Myocyte (in vitro differentiated cells): Measurements from ENCODE around the gene P2RY13. TPM values are rescaled to one million over a fixed set of nuclear protein-coding genes. Genes with fewer than 3 reads are reported as not detected.

ENCODE experiments used
- DNase-seq: peaks from one replicate; pipeline ENCODE4 v3.0.0-alpha.2; 2012; ENCODE audit warnings: low read depth
- total RNA-seq: library from RNA; depleted of rRNA; stranded (reverse); fragments of >200 nt; gene quantifications from 2 replicates; pipeline ENCODE4 v1.2.3, GENCODE V29; 2014

The P2RY13 gene
- total RNA-seq, 1 donor from 2014 or later = not detected

- no peak for DNase-seq
These were observed 7.8 kb downstream of the P2RY13 start for GRCh38 chr3:151321526-151321925.

- DNase-seq = no peak
These were observed 9.2 kb downstream of the P2RY13 start for GRCh38 chr3:151320131-151320530.

DNA sequence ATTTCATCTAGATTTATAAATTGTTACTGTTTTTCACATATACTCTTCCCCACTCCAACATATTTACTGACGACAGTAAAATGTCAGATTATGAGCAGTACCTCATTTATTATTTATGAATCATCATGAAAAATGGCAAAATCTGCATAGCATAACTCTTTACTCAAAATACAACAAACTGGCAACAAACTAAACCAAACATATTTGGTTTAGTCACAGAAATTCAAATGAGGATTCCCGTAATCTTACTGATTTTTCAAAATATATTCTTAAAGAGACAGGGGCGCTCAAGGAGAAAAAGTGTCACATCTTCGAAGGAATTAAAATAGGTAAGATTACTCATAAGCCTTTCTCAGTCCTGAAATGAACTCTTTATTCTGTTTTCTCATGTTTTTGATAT lies 9.7 kb downstream of the P2RY13 start:
- DNase-seq = no peak

- DNase-seq = no peak
These were observed 10.4 kb downstream of the P2RY13 start for GRCh38 chr3:151318991-151319390.

- no peak for DNase-seq
These were observed 11.0 kb downstream of the P2RY13 start for GRCh38 chr3:151318313-151318712.

DNA sequence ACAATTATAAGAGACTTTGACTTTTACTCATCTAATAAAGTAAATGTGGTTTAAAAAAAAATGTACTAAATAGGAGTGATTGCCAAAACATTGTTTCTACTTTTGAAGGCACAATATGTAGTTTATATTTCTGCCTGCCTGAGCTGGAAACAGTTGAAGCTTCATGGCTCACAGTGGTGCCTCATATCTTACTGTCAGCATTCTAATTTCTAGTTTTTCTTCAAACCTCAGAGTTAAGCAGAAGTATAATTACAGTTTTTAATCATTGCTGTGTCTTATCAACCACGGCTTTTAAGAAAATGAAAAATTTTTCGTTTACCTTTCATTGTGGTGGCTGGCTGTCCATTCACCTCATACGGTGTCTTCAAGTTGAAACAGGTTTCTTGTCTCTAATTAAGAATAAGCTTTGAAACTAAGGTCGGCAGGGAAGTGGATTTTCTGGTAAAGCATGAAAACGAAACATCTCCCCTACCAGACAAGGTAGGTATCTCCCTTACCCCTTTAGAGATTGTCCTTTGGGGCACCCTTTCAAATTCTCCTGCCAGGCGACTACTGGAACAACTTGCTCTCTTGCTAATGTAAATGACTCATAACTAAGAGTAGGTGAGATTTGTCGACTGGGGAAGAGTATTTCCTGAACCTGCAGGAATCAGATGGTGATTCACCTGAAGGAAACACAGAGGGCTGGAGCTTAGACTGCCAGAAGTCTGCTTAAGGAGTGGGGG lies 12.9 kb downstream of the P2RY13 start, which contains the start of gene GPR87:
GPR87 (minus strand) TSS at position 554 of the 725 bp plus-strand sequence. CDS start 16,720 bp downstream, outside the sequence.
- DNase-seq = no peak

- DNase-seq = no peak
These were observed 13.5 kb downstream of the P2RY13 start for GRCh38 chr3:151315846-151316245.

DNA sequence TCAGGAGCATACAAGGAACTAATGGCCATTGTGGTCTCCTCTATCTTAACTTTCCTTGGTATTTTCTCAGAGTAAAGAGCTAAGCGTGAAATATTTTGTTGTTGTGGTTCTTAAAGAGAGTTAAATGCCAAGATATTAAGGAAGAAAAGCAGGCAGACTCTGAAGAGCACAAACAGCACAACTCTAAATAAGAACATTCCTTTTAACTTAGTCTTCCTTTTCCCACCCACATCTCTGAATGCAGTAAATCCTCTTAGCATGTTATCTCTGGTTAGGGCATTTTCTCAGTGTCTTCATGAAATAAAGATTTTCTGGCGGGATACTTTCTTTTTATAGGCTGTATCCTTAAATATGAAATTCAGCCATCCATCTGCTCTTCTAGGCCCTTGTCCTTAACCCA lies 14.2 kb downstream of the P2RY13 start:
- no peak for DNase-seq

DNA sequence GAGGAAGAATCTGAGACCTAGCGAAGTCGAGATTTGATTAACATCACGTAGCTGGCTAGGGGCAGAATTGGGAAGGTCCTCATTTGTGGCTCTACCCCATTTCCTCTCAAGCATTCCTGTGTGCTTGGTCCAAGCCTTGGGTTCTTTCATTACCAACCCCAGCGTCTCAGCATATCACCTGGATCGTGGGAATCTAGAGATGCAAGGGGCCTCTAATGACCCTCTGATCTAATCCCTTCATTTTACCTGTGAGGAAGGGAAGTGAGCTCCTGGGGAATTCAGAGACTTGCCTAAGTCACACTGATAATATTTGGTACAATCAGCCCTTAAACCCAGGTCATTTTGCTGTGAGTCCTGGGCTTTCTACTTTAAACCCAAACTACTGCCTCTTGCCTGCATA lies 14.8 kb downstream of the P2RY13 start:
- no peak for DNase-seq

GRCh38 chr3:151314137-151314536 lies 15.2 kb downstream of the P2RY13 start:
- DNase-seq = no peak

DNA sequence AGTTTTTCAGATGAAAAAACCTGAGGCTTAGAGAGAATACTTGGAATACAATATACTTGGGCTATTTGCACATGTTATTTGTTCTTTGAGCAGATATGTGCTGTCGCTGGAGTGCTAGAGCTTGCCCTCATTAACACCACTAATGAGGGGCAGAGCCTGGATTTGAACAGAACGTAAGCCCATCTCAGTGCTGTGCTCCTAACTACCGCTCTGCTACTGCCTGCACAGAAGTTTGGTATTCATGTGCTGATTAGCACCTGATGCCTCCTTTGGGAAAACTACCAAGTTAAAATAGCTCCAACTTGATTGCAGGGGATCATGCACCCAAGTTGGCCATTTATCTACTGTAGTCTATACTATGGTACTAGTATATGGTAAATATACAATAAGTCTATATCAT lies 16.4 kb downstream of the P2RY13 start:
- no peak for DNase-seq

DNA sequence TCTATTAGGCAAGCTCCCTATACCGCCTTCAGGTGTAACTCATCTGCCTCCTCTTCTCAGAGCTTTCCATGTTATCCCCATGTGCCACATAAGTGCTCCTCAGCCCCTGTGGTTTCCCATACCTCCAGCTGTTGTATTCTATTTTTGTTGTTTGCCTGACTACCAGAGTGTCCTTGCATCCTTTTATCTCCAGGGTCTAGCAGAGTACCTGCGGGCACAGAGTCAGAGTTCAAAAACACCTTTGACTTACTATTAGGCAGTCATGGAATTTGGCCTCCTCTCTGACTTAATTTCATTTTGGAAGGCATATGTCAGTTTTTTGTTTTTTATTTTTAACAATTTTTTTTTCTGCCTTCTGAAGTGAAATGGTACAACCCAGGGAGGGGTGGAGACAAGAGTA lies 19.8 kb downstream of the P2RY13 start:
- DNase-seq = no peak

- DNase-seq = no peak
These were observed 21.5 kb downstream of the P2RY13 start for GRCh38 chr3:151307583-151308488.

DNA sequence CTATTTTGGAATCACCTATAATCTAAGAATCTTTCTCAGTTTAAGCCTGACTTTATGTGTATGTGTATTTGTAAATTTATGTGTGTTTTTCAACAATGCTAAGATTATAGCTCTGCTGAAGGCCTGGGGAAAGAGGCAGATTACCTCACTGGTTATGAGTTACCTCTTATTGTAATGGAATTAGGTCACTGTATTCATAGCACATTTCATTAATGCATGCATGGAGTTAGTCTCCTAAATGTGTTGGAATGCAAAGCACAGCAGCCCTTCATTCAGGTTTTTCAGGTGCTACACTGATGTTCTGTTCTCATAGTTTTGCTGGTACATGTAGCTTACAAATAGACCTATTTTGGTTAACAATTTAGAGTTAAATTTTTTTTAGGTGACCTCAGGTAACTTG lies 22.2 kb downstream of the P2RY13 start:
- no peak for DNase-seq

DNA sequence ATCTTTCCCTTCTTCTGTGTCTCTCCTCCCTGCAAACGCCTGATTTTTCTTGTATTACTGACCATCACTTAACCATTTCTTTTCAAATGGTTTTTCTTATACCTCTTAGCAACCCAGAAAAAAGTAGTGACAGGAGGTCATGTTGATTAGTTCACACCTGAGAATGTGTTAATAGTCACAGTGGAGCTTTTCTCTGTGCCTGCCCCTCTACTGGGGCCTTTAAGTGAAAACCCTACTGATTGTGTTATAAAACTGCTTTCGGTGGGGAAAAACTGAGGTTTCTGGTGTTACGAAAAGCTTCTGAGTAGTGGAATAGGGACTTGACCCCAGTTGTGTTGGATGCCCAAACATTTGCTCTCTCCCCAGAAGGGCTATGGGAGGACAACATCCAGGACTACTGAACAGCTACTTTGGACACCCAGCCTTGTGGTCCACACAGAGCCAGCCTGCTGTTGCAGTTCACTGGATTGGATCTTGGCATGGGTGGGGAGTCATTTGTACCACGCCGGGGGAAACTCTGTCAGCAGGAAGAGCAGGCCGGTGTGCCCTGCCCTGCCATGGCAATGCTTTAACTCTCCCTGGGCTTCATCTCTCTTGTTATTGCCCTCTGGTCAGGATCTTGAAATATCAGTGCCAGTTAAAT lies 23.1 kb downstream of the P2RY13 start:
- no peak for DNase-seq

DNA sequence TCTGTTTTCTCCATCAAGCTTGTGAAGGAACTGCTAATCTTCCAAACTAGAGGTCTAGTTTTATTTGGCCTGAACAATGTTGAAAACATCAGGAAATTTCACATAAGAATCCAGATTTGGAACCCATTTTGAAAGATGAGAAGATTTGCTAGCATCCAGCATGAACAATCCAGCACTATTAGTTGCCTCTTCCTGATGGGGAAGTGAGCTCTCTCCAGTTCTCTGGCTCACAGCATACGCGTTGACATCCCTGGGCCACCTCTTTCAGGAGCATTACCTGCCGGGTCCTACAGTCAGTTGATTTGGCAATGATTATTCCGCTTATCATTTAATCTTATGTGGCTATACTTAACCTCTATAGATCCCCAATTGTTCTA lies 23.6 kb downstream of the P2RY13 start:
- no peak for DNase-seq

DNA sequence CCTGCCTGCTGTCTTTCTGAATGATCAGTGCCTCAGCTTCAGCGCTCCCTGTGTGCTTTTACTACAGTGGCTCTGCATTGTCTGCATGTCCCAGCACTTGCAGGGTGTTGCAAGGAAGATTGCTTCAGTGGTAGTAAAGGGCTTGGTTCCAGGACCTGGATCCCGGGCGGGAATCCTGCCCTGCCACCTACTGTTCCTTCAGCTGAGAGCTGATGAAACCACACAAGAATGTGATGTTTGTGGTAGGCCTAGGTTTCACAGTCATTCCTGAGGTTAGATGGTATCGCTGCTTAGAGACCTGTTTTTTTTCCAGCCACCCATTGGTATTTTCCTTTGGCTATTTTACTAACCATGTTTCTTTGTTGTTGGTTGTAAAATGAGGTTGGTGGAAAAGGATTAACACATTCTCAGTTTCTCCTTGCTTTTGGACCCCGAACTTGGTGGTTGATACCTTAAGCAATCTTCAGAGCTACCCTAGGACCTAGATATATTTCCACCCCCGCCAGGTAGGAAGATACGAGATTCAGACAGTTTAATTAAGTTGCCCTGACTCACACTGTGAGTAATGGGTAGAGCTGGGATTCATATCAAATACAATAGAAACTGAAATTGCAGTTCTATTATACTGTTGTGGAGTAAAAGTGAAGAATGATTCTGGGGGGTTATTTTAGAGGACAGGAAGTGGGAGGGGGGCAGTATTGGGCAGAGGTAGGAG lies 24.1 kb downstream of the P2RY13 start:
- peak; percentile 69 for DNase-seq

- DNase-seq = no peak
These were observed 25.6 kb downstream of the P2RY13 start for GRCh38 chr3:151303751-151304150.

DNA sequence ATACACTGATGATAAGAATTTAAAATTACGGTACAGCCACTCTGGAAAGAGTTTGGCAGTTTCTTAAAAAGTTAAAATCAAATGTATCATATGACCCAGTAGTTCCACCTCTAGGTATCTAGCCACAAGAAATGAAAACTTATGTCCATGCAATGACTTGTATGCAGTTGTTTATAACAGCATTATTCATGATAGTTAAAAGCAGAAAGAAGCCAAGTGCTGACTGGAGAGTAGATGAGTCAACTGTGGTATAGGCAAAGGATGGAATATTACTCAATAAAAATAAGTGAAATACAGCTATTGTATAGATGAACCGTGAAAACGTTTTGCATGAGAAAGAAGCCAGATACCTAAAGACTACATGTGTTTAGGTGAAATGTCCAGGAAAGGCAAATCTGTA lies 27.6 kb downstream of the P2RY13 start:
- no peak for DNase-seq

DNA sequence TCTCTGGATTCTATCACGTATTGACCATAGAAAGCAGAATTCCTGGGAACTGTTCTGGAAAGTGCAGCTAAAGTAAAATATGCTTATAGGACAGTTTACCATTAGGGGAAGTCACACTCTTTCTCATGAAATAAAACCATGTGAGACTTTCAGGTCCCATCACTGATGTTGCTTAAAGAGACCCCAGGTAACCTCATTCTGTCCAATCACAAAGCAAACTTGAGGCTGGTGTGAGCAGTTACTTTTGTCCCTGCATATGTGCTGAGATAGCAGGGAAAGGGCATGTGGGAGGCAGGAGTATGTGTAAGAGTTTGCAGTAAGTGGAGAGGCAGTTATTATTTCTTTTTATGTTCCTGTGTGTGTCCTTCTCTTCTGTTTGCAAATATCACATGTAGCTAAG lies 28.8 kb downstream of the P2RY13 start:
- no peak for DNase-seq

GRCh38 chr3:151299006-151299405 lies 30.3 kb downstream of the P2RY13 start:
- DNase-seq = no peak
